Esophagus muscularis mucosa (tissue), 3 donors: ENCODE measurements around the gene TFCP2.

Experiments
- CTCF ChIP-seq, 3 experiments: fragments of 200-600 bp in 2 of 3; fragments of 450-650 bp in 1 of 3; sonication (generic) in 2 of 3; IDR thresholded peaks; one replicate each; pipeline ENCODE4 v1.5.1; 2017 to 2019; ENCODE audit warnings: antibody characterized with exemption in 3 of 3, mild to moderate bottlenecking in 2 of 3, moderate library complexity in 1 of 3
- POLR2A ChIP-seq: fragments of 450-650 bp; IDR thresholded peaks from one replicate; pipeline ENCODE4 v1.6.1; 2017; ENCODE audit warnings: antibody characterized with exemption, moderate library complexity, mild to moderate bottlenecking, low read depth
- POLR2AphosphoS5 ChIP-seq, 2 donors: sonication (generic); formaldehyde crosslinking; IDR thresholded peaks; one replicate each; pipeline ENCODE4 v1.6.1; 2017; ENCODE audit warnings: antibody characterized with exemption in 2 of 2

- no peak for TF ChIP-seq POLR2A
- TF ChIP-seq CTCF (IDR thresholded peaks at IDR 0.05), result no peak
- TF ChIP-seq POLR2AphosphoS5 (IDR thresholded peaks at IDR 0.05), result no peak
Observed at GRCh38 chr12:51098611-51099010, 74.3 kb downstream of the TFCP2 start.
